Measurements from ENCODE around the gene LRRC32. TPM values are rescaled to one million over a fixed set of nuclear protein-coding genes. Genes with fewer than 3 reads are reported as not detected.

The LRRC32 gene
- total RNA-seq, 2 donors from 2014 or later = 0.08 TPM; not detected in 1

DNA sequence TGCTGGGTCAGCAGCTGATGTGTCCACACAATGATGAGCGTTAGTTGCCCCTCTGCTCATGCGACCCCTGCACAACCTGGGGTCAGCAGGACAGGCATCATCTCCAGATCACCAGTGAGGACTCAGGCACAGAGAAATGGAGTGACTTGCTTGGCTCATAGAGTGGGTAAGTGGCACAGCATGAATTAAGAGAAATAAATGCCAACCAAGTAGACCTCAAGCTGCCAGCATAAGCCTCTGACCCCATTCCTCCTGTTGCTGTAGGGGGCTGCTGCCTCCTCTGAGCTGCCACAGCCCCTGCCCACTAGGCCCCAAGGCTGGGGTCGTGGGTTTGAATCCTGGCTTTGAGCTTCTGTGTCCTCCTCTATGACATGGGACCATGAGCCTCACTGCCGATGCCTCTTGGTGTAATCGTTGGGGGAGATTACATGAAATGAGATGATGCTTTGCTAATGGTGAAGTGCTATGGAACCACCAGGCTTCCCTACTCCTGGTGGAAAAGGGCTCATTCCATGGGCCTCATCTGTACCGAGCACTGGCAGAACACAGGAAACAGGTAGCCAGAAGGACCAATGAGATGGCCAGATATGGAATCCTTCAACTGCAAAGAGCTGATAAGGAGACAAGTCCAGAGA, 33.6 kb downstream of the LRRC32 start:
- no peak for DNase-seq (ENCODE audit: low spot score)
- no peaks in the 10 kb centered on the region for H3K9me3 Mint-ChIP-seq
- no peak overlapping the region for H3K4me3 Mint-ChIP-seq
- no peaks in the 10 kb centered on the region for H3K36me3 Mint-ChIP-seq
- H3K27ac Mint-ChIP-seq = no peak overlapping the region
- peaks cover 41 to 43% of the 10 kb centered on the region in 2 donors for H3K27me3 Mint-ChIP-seq
- H3K4me1 Mint-ChIP-seq (ENCODE audit: low read depth in 2 of 2) = peaks cover 0 to 5% of the 10 kb centered on the region in 2 donors
- ATAC-seq = no peak

DNA sequence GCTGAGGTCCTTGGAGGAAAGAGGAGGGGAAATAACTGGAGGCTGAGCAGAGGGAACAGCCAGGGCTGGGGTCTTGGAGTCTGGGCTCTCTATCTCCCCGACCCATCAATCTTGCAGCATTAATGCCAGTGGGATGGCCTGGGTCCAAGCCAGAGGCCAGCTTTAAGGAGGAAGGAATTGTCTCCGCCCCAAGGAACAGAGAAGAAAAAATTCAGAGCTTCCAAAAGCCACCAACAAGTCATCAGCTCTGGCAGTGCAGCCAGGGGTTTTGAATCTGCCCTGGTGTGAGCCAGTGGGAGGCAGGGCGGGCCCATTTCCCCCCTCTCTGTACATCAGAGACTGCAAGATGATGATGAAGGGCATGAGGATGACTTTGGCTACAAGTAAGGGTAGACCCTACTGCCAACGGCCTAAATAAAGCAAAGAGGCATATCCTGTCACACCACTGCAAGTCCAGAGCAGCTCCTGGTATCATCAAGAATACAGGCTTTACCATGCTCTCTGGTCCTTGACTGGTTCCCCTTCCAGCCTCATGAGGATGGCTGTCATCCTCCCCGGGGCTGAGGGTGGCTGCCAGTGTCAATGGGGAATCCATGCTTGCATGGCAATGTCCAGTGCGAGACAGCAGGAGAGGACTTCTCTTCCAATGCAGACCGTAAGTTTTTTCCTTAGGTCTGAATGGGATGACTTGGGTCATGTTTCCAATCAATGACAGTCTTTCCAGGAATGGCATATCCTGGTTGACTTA, 34.4 kb downstream of the LRRC32 start:
- no peak overlapping the region for H3K27ac Mint-ChIP-seq
- no peak overlapping the region for H3K4me3 Mint-ChIP-seq
- H3K9me3 Mint-ChIP-seq = no peaks in the 10 kb centered on the region
- ATAC-seq = no peak
- DNase-seq (ENCODE audit: low spot score) = no peak
- peaks cover 0 to 5% of the 10 kb centered on the region in 2 donors for H3K4me1 Mint-ChIP-seq (ENCODE audit: low read depth in 2 of 2)
- H3K36me3 Mint-ChIP-seq = no peaks in the 10 kb centered on the region
- H3K27me3 Mint-ChIP-seq = peaks cover 38 to 39% of the 10 kb centered on the region in 2 donors

DNA sequence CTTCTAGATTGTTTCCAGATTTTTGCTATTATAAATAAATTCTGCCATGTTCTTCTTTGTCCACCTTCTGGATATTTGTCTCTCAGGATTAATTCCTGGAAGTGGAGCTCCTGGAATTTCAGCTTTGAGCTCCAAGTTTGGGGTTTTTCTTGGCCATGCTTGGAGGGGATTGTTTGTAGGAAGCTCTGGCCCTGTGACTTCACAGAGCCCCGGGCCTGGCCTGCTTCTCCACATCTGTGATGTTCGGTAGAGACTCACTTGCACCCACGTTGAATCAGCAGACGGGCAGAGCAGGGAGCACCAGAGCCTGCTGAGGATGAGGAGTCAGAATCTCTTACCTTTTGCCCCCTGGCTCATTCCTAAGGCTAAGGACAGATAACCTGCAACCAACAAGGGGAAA, 35.7 kb downstream of the LRRC32 start:
- no peaks in the 10 kb centered on the region for H3K36me3 Mint-ChIP-seq
- ATAC-seq (no peak), DNase-seq (ENCODE audit: low spot score) (no peak)
- peaks cover 8 to 11% of the 10 kb centered on the region in 2 donors for H3K4me1 Mint-ChIP-seq (ENCODE audit: low read depth in 2 of 2)
- H3K27ac Mint-ChIP-seq = no peak overlapping the region
- H3K4me3 Mint-ChIP-seq = no peak overlapping the region
- peaks cover 40 to 41% of the 10 kb centered on the region in 2 donors for H3K27me3 Mint-ChIP-seq
- H3K9me3 Mint-ChIP-seq = no peaks in the 10 kb centered on the region

- Mint-ChIP-seq H3K27me3 (peaks cover 40 to 41% of the 10 kb centered on the region in 2 donors), H3K4me1 (ENCODE audit: low read depth in 2 of 2) (peaks cover 17 to 22% of the 10 kb centered on the region in 2 donors), H3K9me3 (no peaks in the 10 kb centered on the region), H3K36me3 (no peaks in the 10 kb centered on the region), H3K4me3 (no peak overlapping the region), H3K27ac (no peak overlapping the region)
- ATAC-seq (no peak), DNase-seq (ENCODE audit: low spot score) (no peak)
These were observed 38.1 kb downstream of the LRRC32 start for GRCh38 chr11:76632492-76632891.

DNA sequence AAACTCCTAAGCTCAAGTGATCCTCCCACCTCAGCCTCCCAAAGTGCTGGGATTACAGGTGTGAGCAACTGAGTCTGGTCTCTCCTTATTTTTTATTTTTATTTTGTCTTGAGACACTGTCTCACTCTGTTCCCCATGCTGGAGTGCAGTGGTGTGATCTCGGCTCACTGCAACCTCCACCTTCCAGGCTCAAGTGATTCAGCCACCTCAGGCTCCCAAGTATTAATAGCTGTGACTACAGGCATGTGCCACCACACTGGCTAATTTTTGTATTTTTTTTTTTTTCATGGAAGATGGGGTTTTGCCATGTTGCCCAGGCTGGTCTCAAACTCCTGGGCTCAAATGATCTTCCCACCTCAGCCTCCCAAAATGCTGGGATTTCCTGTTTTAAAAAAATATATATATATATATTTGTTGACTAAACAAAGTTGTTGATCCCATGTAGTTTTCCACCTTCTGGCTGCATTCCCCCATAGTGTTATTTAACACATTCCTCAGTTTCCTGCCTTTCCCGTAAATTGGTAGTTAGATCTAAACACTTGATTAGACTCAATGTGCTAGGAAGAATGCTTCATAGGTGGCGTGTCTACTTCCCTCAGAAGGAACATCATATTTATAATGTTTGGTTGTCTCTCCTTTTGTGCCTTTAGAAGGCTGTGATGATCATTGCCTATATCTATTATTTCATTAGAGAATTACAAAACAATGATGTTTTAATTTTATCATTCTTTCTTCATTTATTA, 38.8 kb downstream of the LRRC32 start:
- DNase-seq (ENCODE audit: low spot score) (no peak), ATAC-seq (no peak)
- no peak overlapping the region for H3K4me3 Mint-ChIP-seq
- H3K27me3 Mint-ChIP-seq = peaks cover 40 to 43% of the 10 kb centered on the region in 2 donors
- no peak overlapping the region for H3K27ac Mint-ChIP-seq
- no peaks in the 10 kb centered on the region for H3K9me3 Mint-ChIP-seq
- peaks cover 24 to 29% of the 10 kb centered on the region in 2 donors for H3K4me1 Mint-ChIP-seq (ENCODE audit: low read depth in 2 of 2)
- no peaks in the 10 kb centered on the region for H3K36me3 Mint-ChIP-seq

GRCh38 chr11:76630600-76631281, 39.8 kb downstream of the LRRC32 start:
- peak overlapping the region; percentile 33 for H3K4me3 Mint-ChIP-seq
- H3K27ac Mint-ChIP-seq = peak overlapping the region in 1 of 2 donors; percentile 38
- peaks cover 28 to 36% of the 10 kb centered on the region in 2 donors for H3K4me1 Mint-ChIP-seq (ENCODE audit: low read depth in 2 of 2)
- no peaks in the 10 kb centered on the region for H3K9me3 Mint-ChIP-seq
- peaks cover 2% of the 10 kb centered on the region for H3K36me3 Mint-ChIP-seq
- H3K27me3 Mint-ChIP-seq = peaks cover 40 to 43% of the 10 kb centered on the region in 2 donors
- DNase-seq (ENCODE audit: low spot score) (no peak), ATAC-seq (no peak)

- Mint-ChIP-seq H3K27me3 (peaks cover 40 to 43% of the 10 kb centered on the region in 2 donors), H3K36me3 (peaks cover 8% of the 10 kb centered on the region), H3K4me3 (peak overlapping the region; percentile 33), H3K9me3 (no peaks in the 10 kb centered on the region), H3K4me1 (ENCODE audit: low read depth in 2 of 2) (peaks cover 32 to 41% of the 10 kb centered on the region in 2 donors), H3K27ac (peak overlapping the region in 1 of 2 donors; percentile 38)
- DNase-seq (ENCODE audit: low spot score) (no peak), ATAC-seq (peak in 1 of 2 donors; percentile 1)
These were observed 40.5 kb downstream of the LRRC32 start for GRCh38 chr11:76629853-76630599.

- ATAC-seq = peak; percentile 15 to 28
These were observed 41.3 kb downstream of the LRRC32 start for GRCh38 chr11:76629116-76629852.

GRCh38 chr11:76628408-76628947, 42.1 kb downstream of the LRRC32 start:
- no peak overlapping the region for H3K4me3 Mint-ChIP-seq
- H3K4me1 Mint-ChIP-seq (ENCODE audit: low read depth in 2 of 2) = peaks cover 32 to 41% of the 10 kb centered on the region in 2 donors
- H3K27me3 Mint-ChIP-seq = peaks cover 28 to 41% of the 10 kb centered on the region in 2 donors
- H3K27ac Mint-ChIP-seq = no peak overlapping the region
- H3K36me3 Mint-ChIP-seq = peaks cover 8% of the 10 kb centered on the region
- ATAC-seq (no peak), DNase-seq (ENCODE audit: low spot score) (no peak)
- no peaks in the 10 kb centered on the region for H3K9me3 Mint-ChIP-seq

More at GRCh38 chr11:76629116-76629852, 41.3 kb downstream of the LRRC32 start:
- H3K4me1 Mint-ChIP-seq (ENCODE audit: low read depth in 2 of 2) = peaks cover 32 to 41% of the 10 kb centered on the region in 2 donors
- peak overlapping the region in 1 of 2 donors; percentile 38 for H3K27ac Mint-ChIP-seq
- peaks cover 8% of the 10 kb centered on the region for H3K36me3 Mint-ChIP-seq
- no peak for DNase-seq (ENCODE audit: low spot score)
- H3K9me3 Mint-ChIP-seq = no peaks in the 10 kb centered on the region
- H3K27me3 Mint-ChIP-seq = peaks cover 35 to 43% of the 10 kb centered on the region in 2 donors
- no peak overlapping the region for H3K4me3 Mint-ChIP-seq

DNA sequence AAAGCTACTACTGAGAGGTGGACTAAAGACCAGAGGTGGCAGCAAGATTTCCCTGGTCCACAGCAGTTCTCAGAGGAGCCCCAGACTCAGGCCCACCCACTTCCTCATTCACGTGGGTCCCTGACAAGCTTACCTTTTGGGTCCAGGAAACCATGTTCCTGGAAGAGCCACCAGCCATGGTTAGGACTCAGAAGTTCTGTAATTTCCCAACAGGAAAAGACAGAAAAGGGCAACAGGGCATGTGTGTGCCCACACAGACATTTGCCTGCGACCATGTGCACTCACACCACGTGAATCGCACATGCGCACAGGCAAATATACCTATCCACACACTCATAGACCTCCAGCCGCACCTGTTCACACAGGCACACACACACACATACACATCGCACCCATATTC, 42.9 kb downstream of the LRRC32 start:
- Mint-ChIP-seq H3K27me3 (peaks cover 35 to 48% of the 10 kb centered on the region in 2 donors), H3K36me3 (peaks cover 8% of the 10 kb centered on the region), H3K4me1 (ENCODE audit: low read depth in 2 of 2) (peaks cover 30 to 41% of the 10 kb centered on the region in 2 donors), H3K4me3 (peak overlapping the region; percentile 23), H3K9me3 (no peaks in the 10 kb centered on the region), H3K27ac (peak overlapping the region in 1 of 2 donors; percentile 13)
- no peak for ATAC-seq
- no peak for DNase-seq (ENCODE audit: low spot score)

- ATAC-seq (peak; percentile 94 to 96), DNase-seq (ENCODE audit: low spot score) (peak; percentile 91)
- peak overlapping the region; percentile 62 to 67 for H3K27ac Mint-ChIP-seq
- H3K27me3 Mint-ChIP-seq = peaks cover 35 to 49% of the 10 kb centered on the region in 2 donors
- H3K4me3 Mint-ChIP-seq = peak overlapping the region; percentile 23
- H3K4me1 Mint-ChIP-seq (ENCODE audit: low read depth in 2 of 2) = peaks cover 28 to 41% of the 10 kb centered on the region in 2 donors
- H3K36me3 Mint-ChIP-seq = peaks cover 8% of the 10 kb centered on the region
- no peaks in the 10 kb centered on the region for H3K9me3 Mint-ChIP-seq
These were observed 43.6 kb downstream of the LRRC32 start for GRCh38 chr11:76626921-76627401.

GRCh38 chr11:76626266-76626665, 44.3 kb downstream of the LRRC32 start:
- peaks cover 28 to 41% of the 10 kb centered on the region in 2 donors for H3K4me1 Mint-ChIP-seq (ENCODE audit: low read depth in 2 of 2)
- H3K4me3 Mint-ChIP-seq = peak overlapping the region; percentile 23
- H3K27me3 Mint-ChIP-seq = peaks cover 35 to 47% of the 10 kb centered on the region in 2 donors
- peak overlapping the region in 1 of 2 donors; percentile 62 for H3K27ac Mint-ChIP-seq
- DNase-seq (ENCODE audit: low spot score) (no peak), ATAC-seq (no peak)
- peaks cover 8% of the 10 kb centered on the region for H3K36me3 Mint-ChIP-seq
- no peaks in the 10 kb centered on the region for H3K9me3 Mint-ChIP-seq
